ENCODE measurements around the gene LRMDA. TPM values are rescaled to one million over a fixed set of nuclear protein-coding genes. Genes with fewer than 3 reads are reported as not detected.

LRMDA gene
- total and polyA plus RNA-seq, 2 donors from 2014 or later, result 23.2 to 48.6 TPM

GRCh38 chr10:75880031-75880775 lies 448.8 kb downstream of the LRMDA start:
- H3K9ac ChIP-seq (ENCODE audit: low read length in 3 of 3), result no peak overlapping the region
- no peak overlapping the region for H3K27ac ChIP-seq (ENCODE audit: low read depth in 2 of 2, low read length in 2 of 2)
- no peak for TF ChIP-seq CTCF (IDR thresholded peaks at IDR 0.05; ENCODE audit: borderline replicate concordance, extremely low read depth, insufficient read depth)
- H3K4me1 ChIP-seq (ENCODE audit: control insufficient read depth in 2 of 3, insufficient read depth in 2 of 3, low read depth in 1 of 3, low read length in 3 of 3), result no peaks in the 10 kb centered on the region
- H3K9me3 ChIP-seq (ENCODE audit: control insufficient read depth in 2 of 3, insufficient read depth in 1 of 3, low read length in 3 of 3), result no peaks in the 10 kb centered on the region
- H3K27me3 ChIP-seq (ENCODE audit: control insufficient read depth, insufficient read depth, low read length), result no peaks in the 10 kb centered on the region
- DNase-seq (no peak), FAIRE-seq (no peak)
- no peaks in the 10 kb centered on the region for H3K36me3 ChIP-seq (ENCODE audit: control insufficient read depth in 2 of 3, insufficient read depth in 3 of 3, low read length in 3 of 3)
- intact Hi-C loops (cut with DNase I), result no loop called here
- H3K4me3 ChIP-seq (ENCODE audit: low read length in 3 of 3), result no peak overlapping the region

GRCh38 chr10:75883081-75884072 lies 452.0 kb downstream of the LRMDA start:
- no peak for FAIRE-seq
- Histone ChIP-seq H3K27ac (ENCODE audit: low read depth in 2 of 2, low read length in 2 of 2) (no peak overlapping the region), H3K4me3 (ENCODE audit: low read length in 3 of 3) (no peak overlapping the region), H3K27me3 (ENCODE audit: control insufficient read depth, insufficient read depth, low read length) (no peaks in the 10 kb centered on the region), H3K9me3 (ENCODE audit: control insufficient read depth in 2 of 3, insufficient read depth in 1 of 3, low read length in 3 of 3) (no peaks in the 10 kb centered on the region), H3K4me1 (ENCODE audit: control insufficient read depth in 2 of 3, insufficient read depth in 2 of 3, low read depth in 1 of 3, low read length in 3 of 3) (no peaks in the 10 kb centered on the region), H3K36me3 (ENCODE audit: control insufficient read depth in 2 of 3, insufficient read depth in 3 of 3, low read length in 3 of 3) (no peaks in the 10 kb centered on the region), H3K9ac (ENCODE audit: low read length in 3 of 3) (no peak overlapping the region)
- intact Hi-C loops (cut with DNase I), result no loop called here
- no peak for TF ChIP-seq CTCF (IDR thresholded peaks at IDR 0.05; ENCODE audit: borderline replicate concordance, extremely low read depth, insufficient read depth)
- no peak for DNase-seq

- FAIRE-seq, result no peak
- Histone ChIP-seq H3K27ac (ENCODE audit: low read depth in 2 of 2, low read length in 2 of 2) (no peak overlapping the region), H3K36me3 (ENCODE audit: control insufficient read depth in 2 of 3, insufficient read depth in 3 of 3, low read length in 3 of 3) (no peaks in the 10 kb centered on the region), H3K27me3 (ENCODE audit: control insufficient read depth, insufficient read depth, low read length) (no peaks in the 10 kb centered on the region), H3K4me3 (ENCODE audit: low read length in 3 of 3) (no peak overlapping the region), H3K9ac (ENCODE audit: low read length in 3 of 3) (no peak overlapping the region), H3K4me1 (ENCODE audit: control insufficient read depth in 2 of 3, insufficient read depth in 2 of 3, low read depth in 1 of 3, low read length in 3 of 3) (no peaks in the 10 kb centered on the region), H3K9me3 (ENCODE audit: control insufficient read depth in 2 of 3, insufficient read depth in 1 of 3, low read length in 3 of 3) (no peaks in the 10 kb centered on the region)
- no peak for TF ChIP-seq CTCF (IDR thresholded peaks at IDR 0.05; ENCODE audit: borderline replicate concordance, extremely low read depth, insufficient read depth)
- intact Hi-C loops (cut with DNase I), result no loop called here
- no peak for DNase-seq
Measured at GRCh38 chr10:75884808-75885207, 453.4 kb downstream of the LRMDA start.
